Measurements from ENCODE around the gene MYBBP1A. TPM values are rescaled to one million over a fixed set of nuclear protein-coding genes. Genes with fewer than 3 reads are reported as not detected.

Gene MYBBP1A
- total and polyA plus RNA-seq, 2 of the 13 experiments (the other 11 are each of a cell fraction or from before 2014, with no cell fraction given) = 18.6 to 54.8 TPM

- TF ChIP-seq TFDP2 (CRISPR knock-in tag; IDR thresholded peaks at IDR 0.05) (no peak), ZNF18 (CRISPR knock-in tag; IDR thresholded peaks at IDR 0.05; ENCODE audit: insufficient replicate concordance) (no peak), REST (IDR thresholded peaks at IDR 0.05; ENCODE audit: borderline replicate concordance in 1 of 2, low read depth in 1 of 2, low read length in 2 of 2) (no peak), KDM4B (CRISPR knock-in tag; IDR thresholded peaks at IDR 0.05) (no peak), ZC3H13 (CRISPR knock-in tag; IDR thresholded peaks at IDR 0.05) (no peak)
Observed at GRCh38 chr17:4539576-4540223, 15.5 kb downstream of the MYBBP1A start (continued).
